Osteoblast (primary cell): Measurements from ENCODE around the gene KIF14. TPM values are rescaled to one million over a fixed set of nuclear protein-coding genes. Genes with fewer than 3 reads are reported as not detected.

Source experiments
- DNase-seq: peaks from one replicate; pipeline ENCODE4 v3.0.0; 2011; ENCODE audit warnings: low spot score, mixed read lengths; ENCODE audit not compliant: insufficient read length; ENCODE audit errors: missing footprints
- H2AFZ ChIP-seq: 2 replicates; pipeline ENCODE4 v1.6.0; 2011; ENCODE audit warnings: mild to moderate bottlenecking, low read length
- H3K27ac ChIP-seq: 2 replicates; pipeline ENCODE4 v1.5.1; 2011; ENCODE audit warnings: mild to moderate bottlenecking, low read depth, low read length, moderate library complexity
- H3K27me3 ChIP-seq: 2 replicates; pipeline ENCODE4 v1.6.0; 2012; ENCODE audit warnings: mild to moderate bottlenecking, control low read depth, inconsistent platforms, low read length, moderate library complexity; ENCODE audit not compliant: insufficient read depth
- H3K36me3 ChIP-seq: 2 replicates; pipeline ENCODE4 v1.5.1; 2011; ENCODE audit warnings: mild to moderate bottlenecking, low read length, control low read depth, moderate library complexity; ENCODE audit not compliant: insufficient read depth
- H3K4me1 ChIP-seq: 2 replicates; pipeline ENCODE4 v1.5.1; 2011; ENCODE audit warnings: mild to moderate bottlenecking, low read length, control low read depth, moderate library complexity; ENCODE audit not compliant: insufficient read depth
- H3K4me2 ChIP-seq: 2 replicates; pipeline ENCODE4 v1.6.0; 2011; ENCODE audit warnings: mild to moderate bottlenecking, low read length; ENCODE audit not compliant: insufficient read depth
- H3K4me3 ChIP-seq: fragments of 200-600 bp; sonication (generic); 3 replicates; pipeline ENCODE4 v1.5.1; 2012; ENCODE audit warnings: mild to moderate bottlenecking, low read length, inconsistent platforms; ENCODE audit not compliant: insufficient read depth
- H3K79me2 ChIP-seq: 2 replicates; pipeline ENCODE4 v1.6.0; 2012; ENCODE audit warnings: mild to moderate bottlenecking, low read length, control low read depth, inconsistent platforms; ENCODE audit not compliant: insufficient read depth
- H3K9me3 ChIP-seq: 2 replicates; pipeline ENCODE4 v1.5.1; 2011; ENCODE audit warnings: low read depth, low read length, control low read depth
- H4K20me1 ChIP-seq: 2 replicates; pipeline ENCODE4 v1.6.0; 2012; ENCODE audit warnings: mild to moderate bottlenecking, low read length, control low read depth; ENCODE audit not compliant: insufficient read depth
- total RNA-seq: library from RNA; depleted of rRNA; stranded (reverse); fragments of >200 nt; gene quantifications from 2 replicates; pipeline ENCODE4 v1.2.3, GENCODE V29; 2012
- TF ChIP-seq, protein P1 (sequence below): IDR thresholded peaks from 2 replicates; pipeline ENCODE4 v1.5.1; 2011; ENCODE audit warnings: mild to moderate bottlenecking, low read depth, low read length, moderate library complexity; ENCODE audit errors: extremely low read depth

KIF14 gene
- total RNA-seq, 1 donor = 1.8 TPM

DNA sequence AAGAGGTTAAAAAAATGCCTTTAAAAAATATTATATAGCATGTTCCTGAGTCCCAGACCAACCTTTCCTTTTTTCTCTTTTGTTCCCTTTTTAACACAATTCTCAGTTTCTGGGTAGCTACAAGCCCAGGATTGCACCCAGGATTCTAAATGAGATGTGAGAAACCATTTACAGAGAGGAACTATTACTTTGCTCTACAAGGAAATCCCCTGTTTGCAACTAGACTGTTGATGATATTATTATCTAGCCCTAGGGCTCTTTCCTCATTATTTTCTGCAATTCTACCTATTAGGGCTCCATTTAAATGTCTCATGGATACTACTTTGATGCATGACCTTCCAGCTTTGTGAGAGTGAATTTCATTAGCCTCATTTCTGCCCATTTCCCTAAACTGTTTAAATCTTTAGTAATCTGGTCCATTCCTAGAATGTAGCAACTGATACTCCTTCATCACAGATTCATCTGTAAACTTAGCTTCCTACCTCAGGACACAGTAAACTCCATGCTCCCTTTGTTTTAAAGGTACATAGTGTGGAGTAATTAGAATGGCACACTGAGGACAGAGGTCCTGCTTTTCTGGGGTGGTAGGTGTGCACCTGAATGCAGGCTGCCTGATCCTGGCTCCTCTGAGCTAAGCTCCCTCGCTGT, 7.1 kb upstream of the KIF14 start:
- Histone ChIP-seq H3K79me2 (no peaks in the 10 kb centered on the region), H3K27me3 (no peaks in the 10 kb centered on the region), H3K4me3 (no peak overlapping the region), H3K4me1 (no peaks in the 10 kb centered on the region), H2AFZ (peak overlapping the region; percentile 29), H4K20me1 (no peaks in the 10 kb centered on the region), H3K27ac (no peak overlapping the region), H3K9me3 (no peaks in the 10 kb centered on the region), H3K36me3 (no peaks in the 10 kb centered on the region), H3K4me2 (no peak overlapping the region)
- DNase-seq = no peak
- TF ChIP-seq, protein P1, sequence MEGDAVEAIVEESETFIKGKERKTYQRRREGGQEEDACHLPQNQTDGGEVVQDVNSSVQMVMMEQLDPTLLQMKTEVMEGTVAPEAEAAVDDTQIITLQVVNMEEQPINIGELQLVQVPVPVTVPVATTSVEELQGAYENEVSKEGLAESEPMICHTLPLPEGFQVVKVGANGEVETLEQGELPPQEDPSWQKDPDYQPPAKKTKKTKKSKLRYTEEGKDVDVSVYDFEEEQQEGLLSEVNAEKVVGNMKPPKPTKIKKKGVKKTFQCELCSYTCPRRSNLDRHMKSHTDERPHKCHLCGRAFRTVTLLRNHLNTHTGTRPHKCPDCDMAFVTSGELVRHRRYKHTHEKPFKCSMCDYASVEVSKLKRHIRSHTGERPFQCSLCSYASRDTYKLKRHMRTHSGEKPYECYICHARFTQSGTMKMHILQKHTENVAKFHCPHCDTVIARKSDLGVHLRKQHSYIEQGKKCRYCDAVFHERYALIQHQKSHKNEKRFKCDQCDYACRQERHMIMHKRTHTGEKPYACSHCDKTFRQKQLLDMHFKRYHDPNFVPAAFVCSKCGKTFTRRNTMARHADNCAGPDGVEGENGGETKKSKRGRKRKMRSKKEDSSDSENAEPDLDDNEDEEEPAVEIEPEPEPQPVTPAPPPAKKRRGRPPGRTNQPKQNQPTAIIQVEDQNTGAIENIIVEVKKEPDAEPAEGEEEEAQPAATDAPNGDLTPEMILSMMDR = no peak

DNA sequence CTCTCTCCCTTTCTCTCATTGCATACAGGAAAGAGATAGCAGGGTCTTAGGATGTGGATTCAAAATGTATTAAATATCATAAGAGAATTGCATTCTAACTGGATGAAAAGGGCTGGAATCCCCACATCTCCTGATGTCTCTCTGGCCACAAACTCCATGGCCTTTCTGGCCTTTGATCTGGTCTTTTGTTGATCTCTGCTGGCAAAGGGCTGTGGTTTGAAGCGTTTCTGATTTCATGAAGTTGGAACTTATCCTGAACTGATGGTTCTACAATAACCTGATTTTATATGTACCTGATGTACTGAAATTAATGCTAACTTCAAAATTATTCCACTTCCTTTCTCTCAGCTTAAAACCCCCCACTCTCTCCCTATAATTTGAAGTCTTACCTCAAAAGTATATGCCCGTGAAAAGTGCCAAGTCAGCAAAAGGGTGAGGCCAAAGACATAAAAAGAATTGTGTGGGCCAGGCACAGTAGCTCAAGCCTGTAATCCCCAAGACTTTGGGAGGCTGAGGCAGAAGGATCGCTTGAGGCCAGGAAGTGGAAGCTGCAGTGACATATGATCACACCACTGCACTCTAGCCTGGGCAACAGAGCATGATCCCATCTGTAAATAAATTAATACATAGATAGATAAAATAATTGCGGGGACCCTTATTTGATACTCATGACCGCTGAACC, 6.4 kb upstream of the KIF14 start:
- Histone ChIP-seq H3K27ac (no peak overlapping the region), H3K4me1 (no peaks in the 10 kb centered on the region), H3K4me3 (no peak overlapping the region), H4K20me1 (no peaks in the 10 kb centered on the region), H3K4me2 (no peak overlapping the region), H3K36me3 (no peaks in the 10 kb centered on the region), H3K9me3 (no peaks in the 10 kb centered on the region), H3K79me2 (no peaks in the 10 kb centered on the region), H2AFZ (no peak overlapping the region), H3K27me3 (no peaks in the 10 kb centered on the region)
- no peak for DNase-seq
- TF ChIP-seq, protein P1 = no peak

DNA sequence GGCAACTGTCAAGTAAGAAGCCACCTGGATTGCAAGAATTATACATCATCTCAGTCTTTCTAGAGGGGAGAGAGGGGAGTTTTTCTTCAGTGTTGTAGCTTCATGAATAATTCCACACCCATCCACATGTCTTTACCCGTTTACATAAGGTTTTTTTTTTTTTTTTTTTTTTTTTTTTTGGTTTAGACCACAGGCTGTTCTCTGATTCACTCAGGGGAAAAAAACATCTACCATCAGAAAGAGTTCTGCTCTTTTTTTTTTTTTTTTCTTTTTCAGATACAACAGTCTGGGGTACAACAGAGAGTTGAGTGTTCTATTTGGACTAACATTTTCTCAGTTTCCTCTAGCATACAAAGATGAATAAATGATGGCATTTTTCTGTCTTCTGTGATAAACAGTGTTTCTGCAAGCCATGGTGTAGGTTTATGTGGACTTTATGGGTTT, 4.9 kb upstream of the KIF14 start:
- Histone ChIP-seq H3K27ac (no peak overlapping the region), H3K9me3 (no peaks in the 10 kb centered on the region), H3K27me3 (no peaks in the 10 kb centered on the region), H3K36me3 (no peaks in the 10 kb centered on the region), H3K4me3 (no peak overlapping the region), H3K79me2 (no peaks in the 10 kb centered on the region), H3K4me1 (no peaks in the 10 kb centered on the region), H3K4me2 (no peak overlapping the region), H2AFZ (no peak overlapping the region), H4K20me1 (no peaks in the 10 kb centered on the region)
- DNase-seq = peak; percentile 52
- TF ChIP-seq, protein P1 = no peak

DNA sequence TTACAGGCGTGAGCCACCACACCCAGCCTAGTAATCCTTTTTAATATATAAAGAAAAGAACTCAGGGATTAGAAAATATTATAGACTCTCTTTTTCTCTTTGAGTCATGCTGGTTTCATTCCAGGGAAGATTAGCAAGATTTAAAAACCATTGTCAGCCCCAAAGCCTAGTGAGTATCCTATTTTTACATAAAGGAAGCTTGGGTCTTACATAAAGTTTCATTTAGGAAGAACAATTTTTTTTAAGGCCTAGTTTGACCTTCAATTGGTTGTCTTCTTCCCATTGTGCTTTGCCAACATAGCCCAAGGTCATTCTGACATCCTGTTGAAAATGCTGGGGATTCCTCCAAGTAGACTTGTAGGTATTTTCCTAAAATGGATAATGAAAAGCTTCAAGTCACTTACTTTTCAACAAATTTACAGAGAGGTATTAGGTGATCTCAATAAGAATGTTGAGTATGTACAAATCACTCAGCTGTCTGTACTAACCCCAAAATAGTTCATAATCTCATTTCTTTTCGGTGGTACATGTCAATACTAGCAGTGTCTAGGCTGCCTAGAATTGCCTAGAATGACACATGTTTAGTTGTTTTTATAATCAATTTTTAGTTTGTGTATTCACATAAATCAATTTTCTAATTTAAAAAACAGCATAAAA, 4.3 kb upstream of the KIF14 start:
- Histone ChIP-seq H3K9me3 (no peaks in the 10 kb centered on the region), H3K36me3 (no peaks in the 10 kb centered on the region), H2AFZ (no peak overlapping the region), H4K20me1 (no peaks in the 10 kb centered on the region), H3K27me3 (no peaks in the 10 kb centered on the region), H3K4me2 (no peak overlapping the region), H3K79me2 (peaks cover 4% of the 10 kb centered on the region), H3K4me1 (peaks cover 4% of the 10 kb centered on the region), H3K27ac (no peak overlapping the region), H3K4me3 (no peak overlapping the region)
- TF ChIP-seq, protein P1 = no peak
- no peak for DNase-seq
